ENCODE measurements around the gene CADPS.

The CADPS gene

DNA sequence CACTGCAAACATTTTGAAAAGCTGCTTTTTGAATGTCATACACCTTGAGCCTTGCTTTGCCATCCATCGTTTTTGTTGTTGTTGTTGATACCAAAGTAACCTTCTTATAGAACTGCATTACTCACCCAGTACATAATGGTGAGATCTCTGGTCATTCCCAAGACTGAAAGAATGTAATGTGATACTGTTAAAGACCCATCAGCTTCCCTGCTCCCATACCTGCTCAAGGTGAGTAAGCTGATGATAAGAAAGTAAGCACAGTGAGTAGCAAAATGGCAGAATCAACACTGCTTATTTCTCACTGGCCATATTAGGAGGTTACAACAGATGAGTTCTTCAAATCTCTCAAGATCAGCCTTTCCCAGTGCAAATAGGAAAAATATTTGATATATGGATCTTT, 89.8 kb downstream of the CADPS start:
- TF ChIP-seq, protein P1, sequence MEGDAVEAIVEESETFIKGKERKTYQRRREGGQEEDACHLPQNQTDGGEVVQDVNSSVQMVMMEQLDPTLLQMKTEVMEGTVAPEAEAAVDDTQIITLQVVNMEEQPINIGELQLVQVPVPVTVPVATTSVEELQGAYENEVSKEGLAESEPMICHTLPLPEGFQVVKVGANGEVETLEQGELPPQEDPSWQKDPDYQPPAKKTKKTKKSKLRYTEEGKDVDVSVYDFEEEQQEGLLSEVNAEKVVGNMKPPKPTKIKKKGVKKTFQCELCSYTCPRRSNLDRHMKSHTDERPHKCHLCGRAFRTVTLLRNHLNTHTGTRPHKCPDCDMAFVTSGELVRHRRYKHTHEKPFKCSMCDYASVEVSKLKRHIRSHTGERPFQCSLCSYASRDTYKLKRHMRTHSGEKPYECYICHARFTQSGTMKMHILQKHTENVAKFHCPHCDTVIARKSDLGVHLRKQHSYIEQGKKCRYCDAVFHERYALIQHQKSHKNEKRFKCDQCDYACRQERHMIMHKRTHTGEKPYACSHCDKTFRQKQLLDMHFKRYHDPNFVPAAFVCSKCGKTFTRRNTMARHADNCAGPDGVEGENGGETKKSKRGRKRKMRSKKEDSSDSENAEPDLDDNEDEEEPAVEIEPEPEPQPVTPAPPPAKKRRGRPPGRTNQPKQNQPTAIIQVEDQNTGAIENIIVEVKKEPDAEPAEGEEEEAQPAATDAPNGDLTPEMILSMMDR (IDR thresholded peaks at IDR 0.05), result no peak

DNA sequence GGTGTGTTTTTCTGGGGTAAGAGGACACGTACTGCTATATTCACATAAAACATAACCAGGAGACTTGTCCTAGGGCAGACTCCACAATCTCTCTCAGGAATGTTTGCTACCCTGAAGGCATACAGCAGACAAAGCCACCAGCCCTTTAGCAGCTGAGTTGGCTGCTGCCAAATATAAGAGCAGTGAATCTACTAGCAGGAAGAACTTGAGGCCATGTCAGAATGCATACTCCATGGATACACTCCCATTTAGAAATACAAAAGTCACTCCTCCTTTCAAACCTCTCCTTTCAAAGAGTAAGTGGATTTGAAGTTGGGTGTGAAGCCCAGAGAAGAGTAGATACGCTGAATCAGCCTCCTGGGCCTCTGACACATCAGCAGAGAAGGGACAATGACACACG, 94.1 kb downstream of the CADPS start:
- TF ChIP-seq, protein P1 (IDR thresholded peaks at IDR 0.05), result no peak

DNA sequence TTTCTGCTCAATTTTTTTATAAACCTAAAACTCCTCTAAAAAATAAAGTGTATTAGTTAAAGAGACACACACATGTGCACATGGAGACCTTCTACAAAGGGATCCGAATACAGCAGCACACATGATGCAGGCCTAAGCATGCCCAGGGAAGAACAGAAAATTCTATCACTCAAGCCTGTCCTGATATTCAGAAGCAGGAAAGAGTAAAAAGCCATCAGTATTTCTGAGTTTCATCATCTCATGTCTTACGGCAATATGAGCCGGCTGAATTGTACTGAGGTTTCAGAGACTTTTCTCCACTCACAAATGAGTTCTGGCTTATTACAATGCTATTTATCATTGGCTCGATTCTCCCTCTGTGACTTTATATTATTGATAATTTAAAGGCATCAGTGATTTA, 97.5 kb downstream of the CADPS start:
- TF ChIP-seq, protein P1 (IDR thresholded peaks at IDR 0.05), result no peak

DNA sequence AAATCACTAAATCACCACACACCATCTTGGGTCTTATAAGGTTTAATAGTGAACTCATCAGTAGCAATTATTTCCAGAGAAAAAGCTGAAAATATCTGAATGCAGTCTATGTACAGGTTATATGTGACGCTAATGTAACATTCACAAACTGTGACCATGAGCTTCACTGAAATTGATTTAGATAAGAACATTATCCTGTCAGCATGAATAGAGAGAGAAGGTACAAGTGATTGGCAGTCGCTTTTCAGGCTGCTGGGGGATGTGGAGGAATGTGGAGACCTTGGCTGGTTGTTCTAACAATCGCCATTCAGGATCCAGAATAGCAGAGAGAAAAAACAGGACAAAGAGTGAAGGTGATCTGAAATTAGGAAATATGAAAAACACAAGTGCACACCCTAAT, 98.1 kb downstream of the CADPS start:
- TF ChIP-seq, protein P1 (IDR thresholded peaks at IDR 0.05), result no peak

DNA sequence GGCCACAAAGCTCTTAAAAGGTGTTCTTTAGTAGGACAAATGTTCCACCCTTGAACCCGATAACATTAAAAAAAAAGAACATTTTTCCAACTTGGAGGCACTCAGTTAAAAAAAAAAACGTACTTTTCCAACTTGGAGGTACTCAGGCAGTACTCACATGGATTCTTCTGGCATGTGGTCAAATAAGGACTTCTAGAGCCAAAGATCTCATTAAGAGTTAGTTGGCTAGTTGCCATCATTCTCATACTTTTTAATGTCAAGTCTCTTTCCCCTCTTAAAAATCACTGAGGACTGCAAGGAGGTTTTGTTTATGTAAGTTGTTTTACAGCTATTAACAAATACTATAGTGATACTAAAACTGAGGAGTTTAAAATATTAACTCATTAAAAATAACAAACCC, 101.0 kb downstream of the CADPS start:
- TF ChIP-seq, protein P1 (IDR thresholded peaks at IDR 0.05), result no peak

DNA sequence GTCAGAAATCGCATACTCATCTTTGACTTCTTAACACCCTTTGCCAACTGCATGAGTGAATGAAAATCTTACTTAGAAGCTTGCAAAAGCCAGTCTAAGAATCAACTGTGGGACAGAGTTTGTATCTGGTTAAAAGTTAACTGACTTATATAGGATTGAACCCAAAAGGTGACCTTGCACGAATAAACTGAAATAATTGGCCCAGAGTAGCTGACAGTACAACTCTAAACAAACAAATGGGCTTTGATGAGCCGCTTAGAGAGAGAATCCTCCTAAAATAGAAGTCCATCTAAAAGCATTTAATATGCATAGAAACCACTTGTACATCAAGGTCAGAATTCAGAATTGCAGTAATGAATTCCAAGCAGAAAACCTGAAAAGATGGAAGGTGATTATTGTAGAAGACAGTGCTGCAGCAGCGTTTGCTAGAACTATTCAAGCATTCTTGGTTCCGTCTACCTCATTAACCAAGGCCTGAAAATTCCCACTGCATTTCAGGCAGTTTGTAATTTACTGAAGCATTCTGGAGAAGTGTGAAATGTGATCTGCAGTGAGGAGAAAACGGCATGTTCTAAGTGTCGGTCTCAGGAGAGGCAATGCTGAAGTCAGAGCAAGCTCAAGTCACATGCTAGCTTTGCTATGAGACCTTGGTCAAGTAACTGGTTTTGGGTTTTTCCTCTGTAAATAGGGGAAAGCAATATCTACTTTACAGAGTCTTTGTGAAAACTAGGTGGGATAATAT, 103.7 kb downstream of the CADPS start:
- TF ChIP-seq, protein P1 (IDR thresholded peaks at IDR 0.05), result no peak

DNA sequence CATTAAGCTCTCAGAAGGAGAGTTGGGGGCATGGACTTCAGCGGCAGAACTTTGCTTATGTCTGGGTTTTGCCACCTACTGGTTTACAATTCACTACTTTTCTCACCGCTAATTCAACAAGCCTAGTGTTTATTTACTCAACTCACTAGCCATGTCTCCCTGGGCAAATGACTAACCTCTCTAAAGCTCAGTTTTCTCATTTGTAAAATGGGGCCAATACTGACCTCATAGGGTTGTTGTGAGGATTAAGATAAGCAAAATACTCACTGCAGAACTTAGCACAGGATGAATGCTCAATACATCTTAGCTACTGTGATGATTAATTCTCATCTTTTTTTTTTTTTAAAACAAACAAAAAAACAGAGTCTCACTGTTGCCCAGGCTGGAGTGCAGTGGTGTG, 106.3 kb downstream of the CADPS start:
- TF ChIP-seq, protein P1 (IDR thresholded peaks at IDR 0.05), result no peak

DNA sequence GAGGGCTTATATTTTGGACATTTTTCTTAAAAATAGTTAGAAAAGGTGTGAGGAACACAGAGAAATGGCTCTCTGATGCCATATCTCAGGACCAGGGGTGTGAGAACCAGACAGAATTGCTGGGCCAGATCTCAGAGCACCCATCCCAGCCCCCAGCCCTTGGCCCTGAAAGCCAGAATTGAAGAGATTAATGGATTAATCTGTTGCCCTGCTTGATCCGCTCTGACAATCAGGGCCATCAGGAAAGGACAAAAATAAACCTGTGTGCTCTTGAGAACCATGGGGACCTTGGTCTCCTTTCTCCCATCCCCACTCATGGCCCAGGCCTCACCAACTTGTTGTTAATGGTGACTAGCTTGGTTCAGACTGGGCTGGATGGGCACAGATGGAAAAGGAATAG, 113.5 kb downstream of the CADPS start:
- TF ChIP-seq, protein P1 (IDR thresholded peaks at IDR 0.05), result no peak
